ENCODE data around the gene IFT57. TPM values are rescaled to one million over a fixed set of nuclear protein-coding genes. Genes with fewer than 3 reads are reported as not detected.

The IFT57 gene
- total and polyA plus RNA-seq, 12 donors: 5.9 to 29.5 (median 20.4) TPM

DNA sequence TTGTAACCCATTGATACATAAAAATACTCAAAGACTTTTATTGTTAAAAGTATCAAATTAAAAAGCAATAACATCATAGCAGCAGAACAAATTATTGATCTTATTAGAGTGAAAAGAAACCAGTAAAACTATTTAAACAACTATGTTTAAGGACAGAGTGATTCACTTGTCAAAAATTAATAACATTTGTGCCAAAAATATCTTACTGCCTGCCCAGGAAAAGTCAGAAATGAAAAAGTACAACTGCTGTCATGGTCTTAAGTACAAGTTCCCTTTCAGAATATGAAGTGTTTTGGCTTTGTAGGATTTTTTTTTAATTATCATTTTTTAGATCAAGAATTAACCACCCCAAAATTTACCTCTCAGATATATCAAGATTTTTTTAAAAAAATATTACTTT lies 3.4 kb downstream of the IFT57 start:
- H3K4me3 ChIP-seq: no peak overlapping the region
- H3K9me3 ChIP-seq: no peaks in the 10 kb centered on the region
- H3K4me1 ChIP-seq: peaks cover 0 to 55% (median 20%) of the 10 kb centered on the region in 9 donors
- ATAC-seq (no peak), DNase-seq (no peak)
- intact Hi-C loops (cut with DNase I): no loop called here
- no peaks in the 10 kb centered on the region for H3K27me3 ChIP-seq
- H3K27ac ChIP-seq: no peak overlapping the region
- H3K36me3 ChIP-seq: peaks cover 0 to 27% (median 0%) of the 10 kb centered on the region in 9 donors
- TF ChIP-seq, protein P1, sequence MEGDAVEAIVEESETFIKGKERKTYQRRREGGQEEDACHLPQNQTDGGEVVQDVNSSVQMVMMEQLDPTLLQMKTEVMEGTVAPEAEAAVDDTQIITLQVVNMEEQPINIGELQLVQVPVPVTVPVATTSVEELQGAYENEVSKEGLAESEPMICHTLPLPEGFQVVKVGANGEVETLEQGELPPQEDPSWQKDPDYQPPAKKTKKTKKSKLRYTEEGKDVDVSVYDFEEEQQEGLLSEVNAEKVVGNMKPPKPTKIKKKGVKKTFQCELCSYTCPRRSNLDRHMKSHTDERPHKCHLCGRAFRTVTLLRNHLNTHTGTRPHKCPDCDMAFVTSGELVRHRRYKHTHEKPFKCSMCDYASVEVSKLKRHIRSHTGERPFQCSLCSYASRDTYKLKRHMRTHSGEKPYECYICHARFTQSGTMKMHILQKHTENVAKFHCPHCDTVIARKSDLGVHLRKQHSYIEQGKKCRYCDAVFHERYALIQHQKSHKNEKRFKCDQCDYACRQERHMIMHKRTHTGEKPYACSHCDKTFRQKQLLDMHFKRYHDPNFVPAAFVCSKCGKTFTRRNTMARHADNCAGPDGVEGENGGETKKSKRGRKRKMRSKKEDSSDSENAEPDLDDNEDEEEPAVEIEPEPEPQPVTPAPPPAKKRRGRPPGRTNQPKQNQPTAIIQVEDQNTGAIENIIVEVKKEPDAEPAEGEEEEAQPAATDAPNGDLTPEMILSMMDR (IDR thresholded peaks at IDR 0.05): no peak

DNA sequence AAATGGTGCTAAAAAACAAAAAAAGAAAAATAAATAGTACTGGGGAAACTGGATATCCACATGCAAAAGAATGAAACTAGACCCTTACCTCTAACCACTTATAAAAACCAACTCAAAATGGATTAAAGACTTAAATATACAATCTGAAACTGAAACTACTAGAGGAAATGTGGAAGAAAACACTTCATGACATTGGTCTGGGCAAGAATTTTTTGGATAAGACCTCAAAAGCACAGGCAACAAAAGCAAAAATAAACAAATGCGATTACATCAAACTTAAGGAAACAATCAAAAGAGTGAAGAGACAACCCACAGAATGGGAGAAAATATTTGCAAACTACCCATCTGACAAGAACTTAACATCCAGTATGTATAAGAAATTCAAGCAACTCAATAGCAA lies 6.4 kb downstream of the IFT57 start:
- WGBS, 2 donors: 78 to 83% methylated on average over 1 of the region's 1 CpG

DNA sequence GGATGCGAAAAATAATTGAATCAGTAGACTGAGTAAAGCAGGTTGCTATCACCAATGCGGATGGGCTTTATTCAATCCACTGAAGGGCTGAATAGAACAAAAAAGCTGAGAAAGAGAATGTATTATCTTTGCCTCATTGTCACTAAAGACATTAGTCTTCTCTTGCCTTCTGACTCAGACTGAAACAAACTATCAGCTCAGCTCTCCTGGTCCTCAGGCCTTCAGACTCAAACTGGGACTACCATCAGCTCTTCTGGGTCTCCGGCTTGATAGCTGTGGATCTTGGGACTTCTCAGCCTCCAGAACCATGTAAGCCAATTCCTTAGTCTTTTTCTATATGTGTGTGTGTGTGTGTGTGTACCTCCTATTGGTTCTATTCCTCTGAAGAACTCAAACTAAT lies 12.6 kb downstream of the IFT57 start:
- Histone ChIP-seq H3K4me3 (no peak overlapping the region), H3K4me1 (no peaks in the 10 kb centered on the region), H3K36me3 (peaks cover 0 to 83% (median 5%) of the 10 kb centered on the region in 9 donors), H3K27ac (no peak overlapping the region), H3K9me3 (no peaks in the 10 kb centered on the region), H3K27me3 (no peaks in the 10 kb centered on the region)
- WGBS, 2 donors: 96 to 98% methylated on average over 3 of the region's 3 CpGs
- TF ChIP-seq, protein P1 (IDR thresholded peaks at IDR 0.05): no peak
- DNase-seq: no peak
- no peak for ATAC-seq
- intact Hi-C loops (cut with DNase I): no loop called here

More for the DNA sequence above, 6.4 kb downstream of the IFT57 start:
- H3K4me1 ChIP-seq: peaks cover 0 to 34% (median 6%) of the 10 kb centered on the region in 9 donors
- intact Hi-C loops (cut with DNase I): no loop called here
- no peaks in the 10 kb centered on the region for H3K9me3 ChIP-seq
- no peaks in the 10 kb centered on the region for H3K27me3 ChIP-seq
- no peak for DNase-seq
- no peak overlapping the region for H3K4me3 ChIP-seq
- TF ChIP-seq, protein P1 (IDR thresholded peaks at IDR 0.05): no peak
- peaks cover 0 to 57% (median 5%) of the 10 kb centered on the region in 9 donors for H3K36me3 ChIP-seq
- no peak overlapping the region for H3K27ac ChIP-seq
- no peak for ATAC-seq

DNA sequence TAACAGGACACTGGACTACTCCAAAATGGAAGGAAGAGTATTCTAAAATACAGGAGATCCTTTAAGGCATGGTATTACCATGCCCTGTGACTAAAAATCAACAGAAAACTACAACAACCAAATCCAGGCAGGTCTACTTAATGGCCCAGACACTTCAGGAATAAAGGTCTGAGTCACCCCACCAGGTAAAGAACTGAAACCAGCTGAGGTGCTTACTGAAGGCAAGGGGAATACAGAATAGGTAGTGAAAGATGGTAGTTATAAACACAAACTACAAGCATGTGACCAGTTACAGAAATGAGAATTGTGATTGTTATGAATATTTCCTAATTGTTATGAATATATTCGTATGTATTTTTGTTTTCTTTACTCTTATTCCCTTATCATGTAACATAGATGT lies 13.4 kb downstream of the IFT57 start:
- no peaks in the 10 kb centered on the region for H3K4me1 ChIP-seq
- no peaks in the 10 kb centered on the region for H3K9me3 ChIP-seq
- intact Hi-C loops (cut with DNase I): no loop called here
- H3K27me3 ChIP-seq: no peaks in the 10 kb centered on the region
- WGBS, 2 donors: 92 to 100% methylated on average over 1 of the region's 1 CpG
- no peak overlapping the region for H3K27ac ChIP-seq
- peaks cover 0 to 87% (median 5%) of the 10 kb centered on the region in 9 donors for H3K36me3 ChIP-seq
- TF ChIP-seq, protein P1 (IDR thresholded peaks at IDR 0.05): no peak
- ATAC-seq: no peak
- H3K4me3 ChIP-seq: no peak overlapping the region
- no peak for DNase-seq

Data from heart right ventricle (tissue), 16 donors.